Measurements from ENCODE around the gene PGF. TPM values are rescaled to one million over a fixed set of nuclear protein-coding genes. Genes with fewer than 3 reads are reported as not detected.

PGF gene
- total and polyA plus RNA-seq, 2 of the 13 experiments (the other 11 are each of a cell fraction or from before 2014, with no cell fraction given) = 10.7 to 27.5 TPM

DNA sequence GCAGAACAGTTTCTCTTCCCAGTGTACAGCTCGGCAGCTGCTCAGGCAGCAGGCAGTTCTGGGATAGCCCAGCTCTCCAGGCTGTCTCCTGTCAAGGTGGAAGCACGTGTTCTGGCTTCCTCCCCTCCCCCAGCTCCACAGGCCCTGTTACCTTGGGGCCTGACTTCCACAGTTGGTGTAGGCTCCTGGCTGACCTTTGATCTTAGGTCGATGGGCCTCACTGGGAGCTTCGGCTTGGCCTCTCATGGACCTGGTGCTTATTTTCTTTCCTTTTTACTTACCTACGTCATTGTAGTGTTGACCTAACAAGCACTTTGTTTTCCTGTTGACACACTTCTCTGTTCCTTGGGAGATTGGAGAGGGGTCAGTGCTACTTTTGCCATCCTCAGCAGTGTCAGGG is 56.7 kb downstream of the PGF start (continued):
- TF ChIP-seq, protein P1, sequence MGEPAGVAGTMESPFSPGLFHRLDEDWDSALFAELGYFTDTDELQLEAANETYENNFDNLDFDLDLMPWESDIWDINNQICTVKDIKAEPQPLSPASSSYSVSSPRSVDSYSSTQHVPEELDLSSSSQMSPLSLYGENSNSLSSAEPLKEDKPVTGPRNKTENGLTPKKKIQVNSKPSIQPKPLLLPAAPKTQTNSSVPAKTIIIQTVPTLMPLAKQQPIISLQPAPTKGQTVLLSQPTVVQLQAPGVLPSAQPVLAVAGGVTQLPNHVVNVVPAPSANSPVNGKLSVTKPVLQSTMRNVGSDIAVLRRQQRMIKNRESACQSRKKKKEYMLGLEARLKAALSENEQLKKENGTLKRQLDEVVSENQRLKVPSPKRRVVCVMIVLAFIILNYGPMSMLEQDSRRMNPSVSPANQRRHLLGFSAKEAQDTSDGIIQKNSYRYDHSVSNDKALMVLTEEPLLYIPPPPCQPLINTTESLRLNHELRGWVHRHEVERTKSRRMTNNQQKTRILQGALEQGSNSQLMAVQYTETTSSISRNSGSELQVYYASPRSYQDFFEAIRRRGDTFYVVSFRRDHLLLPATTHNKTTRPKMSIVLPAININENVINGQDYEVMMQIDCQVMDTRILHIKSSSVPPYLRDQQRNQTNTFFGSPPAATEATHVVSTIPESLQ (CRISPR knock-in tag; conservative IDR thresholded peaks at IDR 0.05) = no peak
- TF ChIP-seq RORA (CRISPR knock-in tag; IDR thresholded peaks at IDR 0.05) = no peak
- no peak for TF ChIP-seq ZNF329 (CRISPR knock-in tag; IDR thresholded peaks at IDR 0.05; ENCODE audit: low read depth)
- no peak for TF ChIP-seq ZNF343 (CRISPR knock-in tag; IDR thresholded peaks at IDR 0.05)
- TF ChIP-seq, protein P2, sequence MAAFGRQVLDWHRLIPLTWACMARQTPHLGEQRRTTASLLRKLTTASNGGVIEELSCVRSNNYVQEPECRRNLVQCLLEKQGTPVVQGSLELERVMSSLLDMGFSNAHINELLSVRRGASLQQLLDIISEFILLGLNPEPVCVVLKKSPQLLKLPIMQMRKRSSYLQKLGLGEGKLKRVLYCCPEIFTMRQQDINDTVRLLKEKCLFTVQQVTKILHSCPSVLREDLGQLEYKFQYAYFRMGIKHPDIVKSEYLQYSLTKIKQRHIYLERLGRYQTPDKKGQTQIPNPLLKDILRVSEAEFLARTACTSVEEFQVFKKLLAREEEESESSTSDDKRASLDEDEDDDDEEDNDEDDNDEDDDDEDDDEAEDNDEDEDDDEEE (CRISPR knock-in tag; IDR thresholded peaks at IDR 0.05) = 0 out of 2 replicates have a peak, but pooled peaks have one; percentile 56
- TF ChIP-seq, protein P3, sequence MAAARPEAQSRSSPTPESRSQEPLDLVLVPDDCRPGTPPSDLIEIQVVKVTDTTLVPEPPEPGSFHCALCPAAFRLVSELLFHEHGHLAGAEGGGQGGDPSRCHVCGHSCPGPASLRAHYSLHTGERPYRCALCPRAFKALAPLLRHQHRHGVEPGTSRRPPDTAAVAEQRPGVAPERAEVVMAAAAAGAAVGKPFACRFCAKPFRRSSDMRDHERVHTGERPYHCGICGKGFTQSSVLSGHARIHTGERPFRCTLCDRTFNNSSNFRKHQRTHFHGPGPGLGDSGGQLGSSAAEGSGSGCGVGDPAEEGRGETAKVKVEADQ (CRISPR knock-in tag; IDR thresholded peaks at IDR 0.05; ENCODE audit: borderline replicate concordance) = peak; percentile 93; the same call in 1 of the 2 replicates
- 0 out of 2 replicates have a peak, but pooled peaks have one; percentile 37 for TF ChIP-seq RFXANK (CRISPR knock-in tag; IDR thresholded peaks at IDR 0.05)
- peak; percentile 78 for TF ChIP-seq MED1 (CRISPR knock-in tag; IDR thresholded peaks at IDR 0.05)
- 0 out of 2 replicates have a peak, but pooled peaks have one; percentile 51 for TF ChIP-seq ZMAT3 (CRISPR knock-in tag; conservative IDR thresholded peaks at IDR 0.05)
- TF ChIP-seq, protein P4, sequence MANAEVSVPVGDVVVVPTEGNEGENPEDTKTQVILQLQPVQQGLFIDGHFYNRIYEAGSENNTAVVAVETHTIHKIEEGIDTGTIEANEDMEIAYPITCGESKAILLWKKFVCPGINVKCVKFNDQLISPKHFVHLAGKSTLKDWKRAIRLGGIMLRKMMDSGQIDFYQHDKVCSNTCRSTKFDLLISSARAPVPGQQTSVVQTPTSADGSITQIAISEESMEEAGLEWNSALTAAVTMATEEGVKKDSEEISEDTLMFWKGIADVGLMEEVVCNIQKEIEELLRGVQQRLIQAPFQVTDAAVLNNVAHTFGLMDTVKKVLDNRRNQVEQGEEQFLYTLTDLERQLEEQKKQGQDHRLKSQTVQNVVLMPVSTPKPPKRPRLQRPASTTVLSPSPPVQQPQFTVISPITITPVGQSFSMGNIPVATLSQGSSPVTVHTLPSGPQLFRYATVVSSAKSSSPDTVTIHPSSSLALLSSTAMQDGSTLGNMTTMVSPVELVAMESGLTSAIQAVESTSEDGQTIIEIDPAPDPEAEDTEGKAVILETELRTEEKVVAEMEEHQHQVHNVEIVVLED (CRISPR knock-in tag; IDR thresholded peaks at IDR 0.05; ENCODE audit: borderline replicate concordance) = peak; percentile 50; the same call in 1 of the 2 replicates
- TF ChIP-seq ZNF775 (CRISPR knock-in tag; IDR thresholded peaks at IDR 0.05; ENCODE audit: borderline replicate concordance) = no peak
- TF ChIP-seq ZNF501 (CRISPR knock-in tag; IDR thresholded peaks at IDR 0.05) = peak; percentile 89
- no peak for TF ChIP-seq MATR3 (CRISPR knock-in tag; IDR thresholded peaks at IDR 0.05)
- no peak for TF ChIP-seq ZZZ3 (CRISPR knock-in tag; IDR thresholded peaks at IDR 0.05; ENCODE audit: borderline replicate concordance)
- TF ChIP-seq, protein P5, sequence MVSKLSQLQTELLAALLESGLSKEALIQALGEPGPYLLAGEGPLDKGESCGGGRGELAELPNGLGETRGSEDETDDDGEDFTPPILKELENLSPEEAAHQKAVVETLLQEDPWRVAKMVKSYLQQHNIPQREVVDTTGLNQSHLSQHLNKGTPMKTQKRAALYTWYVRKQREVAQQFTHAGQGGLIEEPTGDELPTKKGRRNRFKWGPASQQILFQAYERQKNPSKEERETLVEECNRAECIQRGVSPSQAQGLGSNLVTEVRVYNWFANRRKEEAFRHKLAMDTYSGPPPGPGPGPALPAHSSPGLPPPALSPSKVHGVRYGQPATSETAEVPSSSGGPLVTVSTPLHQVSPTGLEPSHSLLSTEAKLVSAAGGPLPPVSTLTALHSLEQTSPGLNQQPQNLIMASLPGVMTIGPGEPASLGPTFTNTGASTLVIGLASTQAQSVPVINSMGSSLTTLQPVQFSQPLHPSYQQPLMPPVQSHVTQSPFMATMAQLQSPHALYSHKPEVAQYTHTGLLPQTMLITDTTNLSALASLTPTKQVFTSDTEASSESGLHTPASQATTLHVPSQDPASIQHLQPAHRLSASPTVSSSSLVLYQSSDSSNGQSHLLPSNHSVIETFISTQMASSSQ (IDR thresholded peaks at IDR 0.05; ENCODE audit: low read depth) = no peak
- TF ChIP-seq, protein P5 (CRISPR knock-in tag; IDR thresholded peaks at IDR 0.05; ENCODE audit: borderline replicate concordance) = no peak
- TF ChIP-seq, protein P6, sequence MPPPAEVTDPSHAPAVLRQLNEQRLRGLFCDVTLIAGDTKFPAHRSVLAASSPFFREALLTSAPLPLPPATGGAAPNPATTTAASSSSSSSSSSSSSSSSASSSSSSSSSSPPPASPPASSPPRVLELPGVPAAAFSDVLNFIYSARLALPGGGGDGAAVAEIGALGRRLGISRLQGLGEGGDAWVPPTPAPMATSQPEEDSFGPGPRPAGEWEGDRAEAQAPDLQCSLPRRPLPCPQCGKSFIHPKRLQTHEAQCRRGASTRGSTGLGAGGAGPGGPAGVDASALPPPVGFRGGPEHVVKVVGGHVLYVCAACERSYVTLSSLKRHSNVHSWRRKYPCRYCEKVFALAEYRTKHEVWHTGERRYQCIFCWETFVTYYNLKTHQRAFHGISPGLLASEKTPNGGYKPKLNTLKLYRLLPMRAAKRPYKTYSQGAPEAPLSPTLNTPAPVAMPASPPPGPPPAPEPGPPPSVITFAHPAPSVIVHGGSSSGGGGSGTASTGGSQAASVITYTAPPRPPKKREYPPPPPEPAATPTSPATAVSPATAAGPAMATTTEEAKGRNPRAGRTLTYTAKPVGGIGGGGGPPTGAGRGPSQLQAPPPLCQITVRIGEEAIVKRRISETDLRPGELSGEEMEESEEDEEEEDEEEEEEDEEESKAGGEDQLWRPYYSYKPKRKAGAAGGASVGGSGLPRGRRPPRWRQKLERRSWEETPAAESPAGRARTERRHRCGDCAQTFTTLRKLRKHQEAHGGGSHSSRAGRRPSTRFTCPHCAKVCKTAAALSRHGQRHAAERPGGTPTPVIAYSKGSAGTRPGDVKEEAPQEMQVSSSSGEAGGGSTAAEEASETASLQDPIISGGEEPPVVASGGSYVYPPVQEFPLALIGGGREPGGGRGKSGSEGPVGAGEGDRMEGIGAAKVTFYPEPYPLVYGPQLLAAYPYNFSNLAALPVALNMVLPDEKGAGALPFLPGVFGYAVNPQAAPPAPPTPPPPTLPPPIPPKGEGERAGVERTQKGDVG (CRISPR knock-in tag; IDR thresholded peaks at IDR 0.05; ENCODE audit: borderline replicate concordance) = no peak
